ENCODE data around the gene CD274. TPM values are rescaled to one million over a fixed set of nuclear protein-coding genes. Genes with fewer than 3 reads are reported as not detected.

The CD274 gene
- total and polyA plus RNA-seq, 2 experiments from 2014 or later = not detected

GRCh38 chr9:5442400-5443011 lies 7.8 kb upstream of the CD274 start:
- Histone ChIP-seq H3K27ac (ENCODE audit: low read depth) (no peak overlapping the region), H4K20me1 (replicated peaks; ENCODE audit: insufficient read depth) (no peaks in the 10 kb centered on the region), H3K4me1 (ENCODE audit: insufficient read depth) (peaks cover 8% of the 10 kb centered on the region; the same call in 1 of the 2 replicates), H3K4me3 (no peak overlapping the region), H2AFZ (no peak overlapping the region), H3K79me2 (replicated peaks; ENCODE audit: insufficient read depth) (no peaks in the 10 kb centered on the region), H3K27me3 (ENCODE audit: insufficient read depth) (no peaks in the 10 kb centered on the region), H3K36me3 (ENCODE audit: insufficient read depth) (no peaks in the 10 kb centered on the region), H3K9me2 (ENCODE audit: insufficient read depth) (no peaks in the 10 kb centered on the region), H3K4me2 (no peak overlapping the region), H3F3A (replicated peaks; ENCODE audit: low read depth) (0 out of 2 replicates have a peak, but pooled peaks cover 5% of the 10 kb centered on the region)
- Mint-ChIP-seq H3K27ac (no peak overlapping the region), H3K4me3 (no peak overlapping the region), H3K9me3 (no peaks in the 10 kb centered on the region; the same call in 2 of the 3 replicates), H3K27me3 (ENCODE audit: insufficient read depth, low read depth, poor library complexity) (peaks cover 4% of the 10 kb centered on the region), H3K36me3 (ENCODE audit: low read depth) (no peaks in the 10 kb centered on the region), H3K4me1 (peaks cover 12% of the 10 kb centered on the region)
- TF ChIP-seq JUNB (IDR thresholded peaks at IDR 0.05; ENCODE audit: unreplicated experiment) (no peak), CTCF (conservative IDR thresholded peaks at IDR 0.05; ENCODE audit: low read depth in 2 of 2) (peak; percentile 71 to 77)
- peak; percentile 5; the same call in 2 of the 3 replicates for ATAC-seq
- peak; percentile 73 for DNase-seq (ENCODE audit: low spot score)

- Mint-ChIP-seq H3K4me1 (peaks cover 5% of the 10 kb centered on the region; the same call in 2 of the 3 replicates), H3K27me3 (ENCODE audit: insufficient read depth, low read depth, poor library complexity) (peaks cover 2% of the 10 kb centered on the region), H3K36me3 (ENCODE audit: low read depth) (no peaks in the 10 kb centered on the region), H3K9me3 (no peaks in the 10 kb centered on the region; the same call in 2 of the 3 replicates), H3K27ac (no peak overlapping the region), H3K4me3 (no peak overlapping the region)
- Histone ChIP-seq H3K27me3 (ENCODE audit: insufficient read depth) (no peaks in the 10 kb centered on the region), H3K4me1 (ENCODE audit: insufficient read depth) (0 out of 2 replicates have a peak, but pooled peaks cover 2% of the 10 kb centered on the region), H3K4me3 (no peak overlapping the region), H3K9me2 (ENCODE audit: insufficient read depth) (no peaks in the 10 kb centered on the region), H3F3A (replicated peaks; ENCODE audit: low read depth) (0 out of 2 replicates have a peak, but pooled peaks cover 5% of the 10 kb centered on the region), H3K79me2 (replicated peaks; ENCODE audit: insufficient read depth) (no peaks in the 10 kb centered on the region), H3K4me2 (no peak overlapping the region), H4K20me1 (replicated peaks; ENCODE audit: insufficient read depth) (no peaks in the 10 kb centered on the region), H2AFZ (no peak overlapping the region), H3K36me3 (ENCODE audit: insufficient read depth) (no peaks in the 10 kb centered on the region), H3K27ac (ENCODE audit: low read depth) (no peak overlapping the region)
- DNase-seq (ENCODE audit: low spot score) (no peak), ATAC-seq (no peak)
- TF ChIP-seq ZNF331 (CRISPR knock-in tag; IDR thresholded peaks at IDR 0.05; ENCODE audit: low read depth) (no peak), EZH2 (IDR thresholded peaks at IDR 0.05; ENCODE audit: low read depth, unreplicated experiment) (no peak), CTCF (conservative IDR thresholded peaks at IDR 0.05; ENCODE audit: low read depth in 2 of 2) (no peak), ZNF114 (CRISPR knock-in tag; IDR thresholded peaks at IDR 0.05) (no peak), REST (IDR thresholded peaks at IDR 0.05; ENCODE audit: unreplicated experiment) (no peak), JUNB (IDR thresholded peaks at IDR 0.05; ENCODE audit: unreplicated experiment) (no peak), POLR2AphosphoS5 (IDR thresholded peaks at IDR 0.05; ENCODE audit: low read depth) (no peak)
Observed at GRCh38 chr9:5443850-5444249, 6.5 kb upstream of the CD274 start.
